ENCODE results near the gene GYS1. TPM values are rescaled to one million over a fixed set of nuclear protein-coding genes. Genes with fewer than 3 reads are reported as not detected.

GYS1 gene
- total and polyA plus RNA-seq, 4 donors = 2.6 to 8.7 (median 6.3) TPM

- Histone ChIP-seq H3K36me3 (ENCODE audit: control insufficient read depth in 4 of 4, insufficient read depth in 3 of 4, low read depth in 1 of 4, low read length in 3 of 4) (no peaks in the 10 kb centered on the region), H3K27me3 (ENCODE audit: control insufficient read depth in 4 of 4, insufficient read depth in 4 of 4, low read length in 3 of 4) (no peaks in the 10 kb centered on the region), H3K4me3 (ENCODE audit: low read depth in 1 of 3, low read length in 3 of 3) (peak overlapping the region; percentile 16 to 96 (median 62)), H3K9me3 (ENCODE audit: control insufficient read depth in 4 of 4, low read length in 3 of 4) (no peaks in the 10 kb centered on the region), H3K27ac (ENCODE audit: low read depth in 1 of 2, low read length in 2 of 2) (peak overlapping the region; percentile 76 to 79), H3K4me1 (ENCODE audit: control insufficient read depth in 4 of 4, insufficient read depth in 4 of 4, low read length in 3 of 4) (peaks cover 4 to 14% (median 11%) of the 10 kb centered on the region in 4 donors), H3K9ac (ENCODE audit: low read depth in 1 of 2, low read length in 2 of 2) (no peak overlapping the region)
- 56% methylated on average over 11 of the region's 11 CpGs for WGBS
- TF ChIP-seq HNF4G (IDR thresholded peaks at IDR 0.05) = no peak
- no peak for TF ChIP-seq NR2F2 (IDR thresholded peaks at IDR 0.05)
- no peak for TF ChIP-seq EGR1 (IDR thresholded peaks at IDR 0.05; ENCODE audit: low read depth in 2 of 2)
- no peak for TF ChIP-seq YY1 (IDR thresholded peaks at IDR 0.05)
- TF ChIP-seq RAD21 (IDR thresholded peaks at IDR 0.05) = no peak
- no peak for TF ChIP-seq ATF3 (IDR thresholded peaks at IDR 0.05)
- TF ChIP-seq HNF4A (conservative IDR thresholded peaks at IDR 0.05) = no peak
- TF ChIP-seq TAF1 (conservative IDR thresholded peaks at IDR 0.05) = no peak
- no peak for TF ChIP-seq GABPA (IDR thresholded peaks at IDR 0.05 in 1 of 2, conservative IDR thresholded peaks at IDR 0.05 in 1 of 2)
- no peak for TF ChIP-seq CTCF (IDR thresholded peaks at IDR 0.05; ENCODE audit: low read depth, low read length, missing input control)
- no peak for TF ChIP-seq SP1 (IDR thresholded peaks at IDR 0.05)
- no peak for TF ChIP-seq ZBTB33 (IDR thresholded peaks at IDR 0.05)
- TF ChIP-seq REST (IDR thresholded peaks at IDR 0.05) = no peak
- no peak for TF ChIP-seq RXRA (IDR thresholded peaks at IDR 0.05)
- no peak for TF ChIP-seq FOXA2 (IDR thresholded peaks at IDR 0.05)
- no peak for TF ChIP-seq JUND (IDR thresholded peaks at IDR 0.05)
- no peak for TF ChIP-seq FOXA1 (IDR thresholded peaks at IDR 0.05)
- TF ChIP-seq MAX (IDR thresholded peaks at IDR 0.05) = no peak
- DNase-seq (ENCODE audit: low spot score) = no peak
Measured at GRCh38 chr19:48953990-48954594, 39.0 kb downstream of the GYS1 start.

Data from liver (tissue), 9 donors.